ENCODE measurements around the gene FXR1. TPM values are rescaled to one million over a fixed set of nuclear protein-coding genes. Genes with fewer than 3 reads are reported as not detected.

FXR1 gene
- total RNA-seq, 1 experiment from 2014 or later: 126 TPM

DNA sequence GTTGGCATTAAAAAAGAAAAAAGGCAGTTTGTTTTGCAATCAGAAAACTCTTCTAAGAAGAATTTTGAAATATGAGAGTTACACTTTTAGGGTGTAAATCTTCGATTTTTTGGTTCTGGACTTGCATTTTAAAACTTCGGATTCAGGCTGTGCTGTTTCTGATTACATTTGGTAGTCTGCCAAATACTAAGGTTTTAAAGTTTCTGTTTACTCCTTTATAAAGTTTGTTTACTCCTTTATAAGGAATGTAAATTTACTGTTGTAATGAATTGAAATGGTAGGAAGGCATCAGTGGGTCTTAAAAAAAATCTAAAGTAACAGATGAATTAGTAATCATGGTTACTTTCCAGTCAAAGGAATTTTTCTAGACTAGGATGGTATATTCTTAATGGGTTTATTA lies 14.1 kb downstream of the FXR1 start:
- no TSS peak for BruUV-seq (replicated peaks)
- no peak overlapping the region for H3K4me3 Mint-ChIP-seq (ENCODE audit: unreplicated experiment)
- no peak for DNase-seq
- Histone ChIP-seq H3K9me3 (no peaks in the 10 kb centered on the region), H3K4me3 (ENCODE audit: low read depth, low read length) (no peak overlapping the region), H3K4me1 (peaks cover 3% of the 10 kb centered on the region; the same call in 1 of the 2 replicates), H3K27me3 (replicated peaks; ENCODE audit: control insufficient read depth, insufficient read depth, low read length) (no peaks in the 10 kb centered on the region), H3K36me3 (ENCODE audit: control insufficient read depth, insufficient read depth, low read length) (no peaks in the 10 kb centered on the region)
- no peaks in the 10 kb centered on the region for H3K4me1 Mint-ChIP-seq (ENCODE audit: low read depth, unreplicated experiment)
- H3K27me3 Mint-ChIP-seq (ENCODE audit: insufficient read depth, unreplicated experiment): no peaks in the 10 kb centered on the region
- no peaks in the 10 kb centered on the region for H3K9me3 Mint-ChIP-seq (ENCODE audit: unreplicated experiment)
- no peak overlapping the region for H3K27ac Mint-ChIP-seq (ENCODE audit: unreplicated experiment)
- H3K36me3 Mint-ChIP-seq (ENCODE audit: insufficient read depth, unreplicated experiment): peaks cover 10% of the 10 kb centered on the region
- intact Hi-C loops (cut with micrococcal nuclease; ENCODE audit: unreplicated experiment): no loop called here
- CTCF ChIA-PET: no interaction called here
- TF ChIP-seq, protein P1, sequence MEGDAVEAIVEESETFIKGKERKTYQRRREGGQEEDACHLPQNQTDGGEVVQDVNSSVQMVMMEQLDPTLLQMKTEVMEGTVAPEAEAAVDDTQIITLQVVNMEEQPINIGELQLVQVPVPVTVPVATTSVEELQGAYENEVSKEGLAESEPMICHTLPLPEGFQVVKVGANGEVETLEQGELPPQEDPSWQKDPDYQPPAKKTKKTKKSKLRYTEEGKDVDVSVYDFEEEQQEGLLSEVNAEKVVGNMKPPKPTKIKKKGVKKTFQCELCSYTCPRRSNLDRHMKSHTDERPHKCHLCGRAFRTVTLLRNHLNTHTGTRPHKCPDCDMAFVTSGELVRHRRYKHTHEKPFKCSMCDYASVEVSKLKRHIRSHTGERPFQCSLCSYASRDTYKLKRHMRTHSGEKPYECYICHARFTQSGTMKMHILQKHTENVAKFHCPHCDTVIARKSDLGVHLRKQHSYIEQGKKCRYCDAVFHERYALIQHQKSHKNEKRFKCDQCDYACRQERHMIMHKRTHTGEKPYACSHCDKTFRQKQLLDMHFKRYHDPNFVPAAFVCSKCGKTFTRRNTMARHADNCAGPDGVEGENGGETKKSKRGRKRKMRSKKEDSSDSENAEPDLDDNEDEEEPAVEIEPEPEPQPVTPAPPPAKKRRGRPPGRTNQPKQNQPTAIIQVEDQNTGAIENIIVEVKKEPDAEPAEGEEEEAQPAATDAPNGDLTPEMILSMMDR (IDR thresholded peaks at IDR 0.05; ENCODE audit: insufficient read depth in 1 of 2, low read depth in 1 of 2, low read length in 1 of 2, severe bottlenecking in 1 of 2, unreplicated experiment in 1 of 2): no peak
- POLR2A ChIA-PET: no interaction called here

DNA sequence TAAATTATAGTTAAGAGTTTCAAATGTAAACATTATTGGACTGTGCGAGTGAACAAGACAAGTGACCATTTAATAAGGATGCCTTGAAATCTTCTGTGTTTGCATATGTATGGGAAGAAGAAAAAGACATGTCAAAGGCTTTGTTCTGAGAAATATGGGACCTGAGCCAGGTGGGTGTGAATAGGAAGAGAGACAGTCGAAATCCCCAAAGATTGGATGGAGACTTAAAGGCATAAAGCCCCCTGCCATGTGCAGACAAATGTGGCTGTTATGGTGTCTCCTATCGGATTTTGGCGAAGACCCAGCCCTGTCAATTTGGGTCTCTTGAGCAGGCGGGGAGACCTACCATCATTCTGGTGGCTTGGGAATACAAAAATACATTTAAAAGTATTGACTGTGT lies 16.9 kb downstream of the FXR1 start:
- TF ChIP-seq, protein P1 (IDR thresholded peaks at IDR 0.05; ENCODE audit: insufficient read depth in 1 of 2, low read depth in 1 of 2, low read length in 1 of 2, severe bottlenecking in 1 of 2, unreplicated experiment in 1 of 2): no peak
- no peaks in the 10 kb centered on the region for H3K36me3 ChIP-seq (ENCODE audit: control insufficient read depth, insufficient read depth, low read length)
- Mint-ChIP-seq H3K36me3 (ENCODE audit: insufficient read depth, unreplicated experiment) (peaks cover 7% of the 10 kb centered on the region), H3K27me3 (ENCODE audit: insufficient read depth, unreplicated experiment) (no peaks in the 10 kb centered on the region), H3K4me3 (ENCODE audit: unreplicated experiment) (no peak overlapping the region), H3K9me3 (ENCODE audit: unreplicated experiment) (no peaks in the 10 kb centered on the region), H3K27ac (ENCODE audit: unreplicated experiment) (no peak overlapping the region), H3K4me1 (ENCODE audit: low read depth, unreplicated experiment) (no peaks in the 10 kb centered on the region)
- no peaks in the 10 kb centered on the region; the same call in 1 of the 2 replicates for H3K4me1 ChIP-seq
- no TSS peak for BruUV-seq (replicated peaks)
- no peaks in the 10 kb centered on the region for H3K27me3 ChIP-seq (replicated peaks; ENCODE audit: control insufficient read depth, insufficient read depth, low read length)
- no peaks in the 10 kb centered on the region for H3K9me3 ChIP-seq
- no peak overlapping the region for H3K4me3 ChIP-seq (ENCODE audit: low read depth, low read length)
- ChIA-PET POLR2A (no interaction called here), CTCF (no interaction called here)
- no peak for DNase-seq
- intact Hi-C loops (cut with micrococcal nuclease; ENCODE audit: unreplicated experiment): no loop called here

DNA sequence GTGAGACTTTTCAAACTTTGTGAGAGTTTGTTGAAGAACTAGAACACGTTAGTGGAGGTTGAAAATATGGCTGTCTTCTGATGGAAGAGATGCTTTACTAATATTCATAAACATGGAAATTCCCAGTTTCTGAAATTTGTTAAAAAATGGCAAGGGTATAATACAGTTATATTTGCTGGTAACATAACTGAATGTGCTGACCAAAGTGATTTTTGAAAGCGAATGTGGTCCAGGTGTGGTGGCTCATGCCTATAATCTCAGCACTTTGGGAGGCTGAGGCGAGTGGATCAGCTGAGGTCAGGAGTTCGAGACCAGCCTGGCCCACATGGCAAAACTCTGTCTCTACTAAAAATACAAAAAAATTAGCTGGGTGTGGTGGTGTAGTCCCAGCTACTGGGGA lies 18.1 kb downstream of the FXR1 start:
- H3K27me3 ChIP-seq (replicated peaks; ENCODE audit: control insufficient read depth, insufficient read depth, low read length): no peaks in the 10 kb centered on the region
- H3K4me1 Mint-ChIP-seq (ENCODE audit: low read depth, unreplicated experiment): no peaks in the 10 kb centered on the region
- H3K27ac Mint-ChIP-seq (ENCODE audit: unreplicated experiment): no peak overlapping the region

More for the DNA sequence above, 18.1 kb downstream of the FXR1 start:
- Histone ChIP-seq H3K4me3 (ENCODE audit: low read depth, low read length) (no peak overlapping the region), H3K4me1 (no peaks in the 10 kb centered on the region), H3K36me3 (ENCODE audit: control insufficient read depth, insufficient read depth, low read length) (no peaks in the 10 kb centered on the region), H3K9me3 (no peaks in the 10 kb centered on the region)
- H3K4me3 Mint-ChIP-seq (ENCODE audit: unreplicated experiment): no peak overlapping the region
- intact Hi-C loops (cut with micrococcal nuclease; ENCODE audit: unreplicated experiment): no loop called here
- no peaks in the 10 kb centered on the region for H3K27me3 Mint-ChIP-seq (ENCODE audit: insufficient read depth, unreplicated experiment)
- TF ChIP-seq, protein P1 (IDR thresholded peaks at IDR 0.05; ENCODE audit: insufficient read depth in 1 of 2, low read depth in 1 of 2, low read length in 1 of 2, severe bottlenecking in 1 of 2, unreplicated experiment in 1 of 2): no peak
- H3K9me3 Mint-ChIP-seq (ENCODE audit: unreplicated experiment): no peaks in the 10 kb centered on the region
- DNase-seq: no peak
- H3K36me3 Mint-ChIP-seq (ENCODE audit: insufficient read depth, unreplicated experiment): peaks cover 14% of the 10 kb centered on the region
- POLR2A ChIA-PET: no interaction called here
- BruUV-seq (replicated peaks): no TSS peak
- CTCF ChIA-PET: no interaction called here
